H9 (cell line): Measurements from ENCODE around the gene EPAS1. TPM values are rescaled to one million over a fixed set of nuclear protein-coding genes. Genes with fewer than 3 reads are reported as not detected.

Experiments used
- DNase-seq: peaks from one replicate; pipeline ENCODE4 v3.0.0-alpha.2; 2017
- H2AFZ ChIP-seq: one replicate; pipeline ENCODE4 v1.6.1; 2013; ENCODE audit warnings: mild to moderate bottlenecking, low read length, control low read depth, moderate library complexity
- H2AK5ac ChIP-seq: 2 replicates; pipeline ENCODE4 v1.6.1; 2013; ENCODE audit warnings: low read length, control low read depth, mixed read lengths; ENCODE audit not compliant: insufficient read length
- H2BK120ac ChIP-seq: one replicate; pipeline ENCODE4 v1.6.1; 2013; ENCODE audit warnings: low read depth, mild to moderate bottlenecking, low read length, control low read depth, inconsistent platforms; ENCODE audit not compliant: poor library complexity, severe bottlenecking
- H2BK12ac ChIP-seq: 2 replicates; pipeline ENCODE4 v1.6.1; 2013; ENCODE audit warnings: low read length, control low read depth, mixed read lengths, low read depth; ENCODE audit not compliant: insufficient read length
- H2BK15ac ChIP-seq: 2 replicates; pipeline ENCODE4 v1.6.1; 2013; ENCODE audit warnings: low read depth, low read length, control low read depth
- H2BK20ac ChIP-seq: one replicate; pipeline ENCODE4 v1.6.1; 2013; ENCODE audit warnings: low read depth, mild to moderate bottlenecking, low read length, control low read depth, inconsistent platforms; ENCODE audit not compliant: poor library complexity, severe bottlenecking
- H2BK5ac ChIP-seq: 2 replicates; pipeline ENCODE4 v1.6.1; 2013; ENCODE audit warnings: low read length, control low read depth, mixed read lengths; ENCODE audit not compliant: insufficient read length
- H3K14ac ChIP-seq: 2 replicates; pipeline ENCODE4 v1.6.1; 2013; ENCODE audit warnings: low read length, control low read depth; ENCODE audit not compliant: insufficient read depth
- H3K18ac ChIP-seq: 2 replicates; pipeline ENCODE4 v1.6.1; 2013; ENCODE audit warnings: low read depth, mild to moderate bottlenecking, mixed read lengths, low read length, control low read depth; ENCODE audit not compliant: insufficient read length
- H3K23ac ChIP-seq: 2 replicates; pipeline ENCODE4 v1.6.1; 2013; ENCODE audit warnings: low read length, control low read depth, mixed read lengths, low read depth; ENCODE audit not compliant: insufficient read length
- H3K23me2 ChIP-seq: 2 replicates; pipeline ENCODE4 v1.6.1; 2013; ENCODE audit warnings: low read depth, mild to moderate bottlenecking, mixed read lengths, low read length, control low read depth; ENCODE audit not compliant: insufficient read length, poor library complexity, severe bottlenecking
- H3K27ac ChIP-seq: 2 replicates; pipeline ENCODE4 v1.5.1; 2013; ENCODE audit warnings: low read length, control low read depth, mixed read lengths, low read depth; ENCODE audit not compliant: insufficient read length
- H3K27me3 ChIP-seq: 2 replicates; pipeline ENCODE4 v1.6.1; 2013; ENCODE audit warnings: low read length, control low read depth, inconsistent platforms; ENCODE audit not compliant: insufficient read depth
- H3K4ac ChIP-seq: 2 replicates; pipeline ENCODE4 v1.6.1; 2013; ENCODE audit warnings: low read depth, mild to moderate bottlenecking, control low read depth, inconsistent platforms, low read length, moderate library complexity
- H3K4me1 ChIP-seq: 2 replicates; pipeline ENCODE4 v1.6.1; 2013; ENCODE audit warnings: low read length, control low read depth, inconsistent platforms; ENCODE audit not compliant: insufficient read depth
- H3K4me2 ChIP-seq: 2 replicates; pipeline ENCODE4 v1.6.1; 2013; ENCODE audit warnings: low read length, control low read depth, mixed read lengths; ENCODE audit not compliant: insufficient read length, insufficient read depth
- H3K56ac ChIP-seq: 2 replicates; pipeline ENCODE4 v1.6.1; 2013; ENCODE audit warnings: low read depth, mild to moderate bottlenecking, mixed read lengths, low read length, control low read depth; ENCODE audit not compliant: insufficient read length
- H3K79me1 ChIP-seq: 2 replicates; pipeline ENCODE4 v1.6.1; 2013; ENCODE audit warnings: low read depth, mild to moderate bottlenecking, moderate library complexity, low read length, control low read depth, inconsistent platforms; ENCODE audit not compliant: insufficient read depth, poor library complexity, severe bottlenecking
- H3K79me2 ChIP-seq: 2 replicates; pipeline ENCODE4 v1.6.1; 2013; ENCODE audit warnings: low read length, control low read depth, inconsistent platforms; ENCODE audit not compliant: insufficient read depth
- H3K9ac ChIP-seq: 2 replicates; pipeline ENCODE4 v1.6.1; 2013; ENCODE audit warnings: low read length, control low read depth, mixed read lengths; ENCODE audit not compliant: insufficient read length; ENCODE audit errors: extremely low read depth
- H3K9me3 ChIP-seq: one replicate; pipeline ENCODE4 v1.6.1; 2013; ENCODE audit warnings: low read depth, low read length, inconsistent platforms; ENCODE audit not compliant: control insufficient read depth
- H3T11ph ChIP-seq: one replicate; pipeline ENCODE4 v1.6.1; 2013; ENCODE audit warnings: mild to moderate bottlenecking, low read length, control low read depth, inconsistent platforms
- H4K20me1 ChIP-seq: one replicate; pipeline ENCODE4 v1.6.1; 2013; ENCODE audit not compliant: control insufficient read depth, insufficient read length, insufficient read depth
- H4K5ac ChIP-seq: 2 replicates; pipeline ENCODE4 v1.6.1; 2013; ENCODE audit warnings: low read depth, mild to moderate bottlenecking, mixed read lengths, low read length, control low read depth; ENCODE audit not compliant: insufficient read length
- H4K8ac ChIP-seq: replicated peaks from 2 replicates; pipeline ENCODE4 v1.6.1; 2013; ENCODE audit warnings: low read length, control low read depth, mixed read lengths, low read depth; ENCODE audit not compliant: insufficient read length
- H4K91ac ChIP-seq: 2 replicates; pipeline ENCODE4 v1.6.1; 2013; ENCODE audit warnings: low read depth, mild to moderate bottlenecking, moderate library complexity, mixed read lengths, low read length, control low read depth; ENCODE audit not compliant: insufficient read length
- H3K27ac Mint-ChIP-seq, 3 experiments: 2 replicates in 2 of 3; 3 replicates in 1 of 3; pipeline ENCODE4 v1.8.0; 2020 to 2021; ENCODE audit warnings: mixed read lengths in 3 of 3, mild to moderate bottlenecking in 1 of 3, moderate library complexity in 1 of 3
- H3K27me3 Mint-ChIP-seq: 2 replicates; pipeline ENCODE4 v1.8.0; 2021; ENCODE audit warnings: low read depth, mild to moderate bottlenecking, moderate library complexity, mixed read lengths
- H3K36me3 Mint-ChIP-seq, 3 experiments: 2 replicates in 2 of 3; 3 replicates in 1 of 3; pipeline ENCODE4 v1.8.0; 2020 to 2021; ENCODE audit warnings: low read depth in 3 of 3, mixed read lengths in 3 of 3; ENCODE audit not compliant: insufficient read depth in 1 of 3
- H3K4me1 Mint-ChIP-seq, 2 experiments: 2 replicates each; pipeline ENCODE4 v1.8.0; 2020; ENCODE audit warnings: mixed read lengths in 2 of 2
- H3K4me3 Mint-ChIP-seq, 2 experiments: 2 replicates in 1 of 2; 3 replicates in 1 of 2; pipeline ENCODE4 v1.8.0; 2020 to 2021; ENCODE audit warnings: mild to moderate bottlenecking in 2 of 2, mixed read lengths in 2 of 2, moderate library complexity in 1 of 2
- H3K9me3 Mint-ChIP-seq, 2 experiments: 2 replicates in 1 of 2; 3 replicates in 1 of 2; pipeline ENCODE4 v1.8.0; 2020; ENCODE audit warnings: mild to moderate bottlenecking in 2 of 2, mixed read lengths in 2 of 2, moderate library complexity in 1 of 2
- CTCF ChIP-seq: fragments of 200-600 bp; sonication (generic); conservative IDR thresholded peaks from 3 replicates; pipeline ENCODE4 v1.8.0; 2021; ENCODE audit warnings: antibody characterized with exemption, mild to moderate bottlenecking
- WGBS: extraction: QIAGEN DNeasy Blood & Tissue Kit; methylation state at CpG from one replicate; pipeline ENCODE4 v1.1.7; 2013; ENCODE audit warnings: missing lambda C conversion rate, low lambda C conversion rate, mixed read lengths; ENCODE audit not compliant: insufficient read length; ENCODE audit errors: extremely low coverage; 5-methylcytosine and 5-hydroxymethylcytosine counted together
- total RNA-seq: library from RNA; stranded (reverse); gene quantifications from 2 replicates; pipeline ENCODE4 v1.2.1, GENCODE V29; 2021

EPAS1 gene
- total RNA-seq, 1 experiment from 2014 or later: 1.1 TPM

- Histone ChIP-seq H3K23me2 (no peaks in the 10 kb centered on the region), H2BK20ac (no peak overlapping the region), H3T11ph (no peak overlapping the region), H3K9ac (no peak overlapping the region), H2BK5ac (no peak overlapping the region), H4K91ac (no peak overlapping the region), H3K4me1 (no peaks in the 10 kb centered on the region), H3K79me1 (no peaks in the 10 kb centered on the region), H2BK120ac (no peak overlapping the region), H3K56ac (no peak overlapping the region), H4K5ac (no peak overlapping the region), H3K27me3 (no peaks in the 10 kb centered on the region), H3K27ac (no peak overlapping the region), H4K20me1 (no peaks in the 10 kb centered on the region), H2BK15ac (no peak overlapping the region), H3K9me3 (no peaks in the 10 kb centered on the region), H3K4ac (no peak overlapping the region), H2AK5ac (no peak overlapping the region), H2BK12ac (no peak overlapping the region), H3K79me2 (no peaks in the 10 kb centered on the region), H3K14ac (no peak overlapping the region), H3K23ac (no peak overlapping the region), H4K8ac (no peak overlapping the region), H3K4me2 (no peak overlapping the region), H2AFZ (no peak overlapping the region), H3K18ac (no peak overlapping the region)
- Mint-ChIP-seq H3K27ac (no peak overlapping the region), H3K36me3 (no peaks in the 10 kb centered on the region), H3K9me3 (no peaks in the 10 kb centered on the region), H3K4me1 (no peaks in the 10 kb centered on the region), H3K27me3 (peaks cover 5% of the 10 kb centered on the region), H3K4me3 (no peak overlapping the region)
- peak; percentile 71 for TF ChIP-seq CTCF
- DNase-seq: no peak
- WGBS: no CpG with 5 or more reads among the region's 15 CpGs
Observed at GRCh38 chr2:46365913-46366667, 68.9 kb downstream of the EPAS1 start.
